Measurements from ENCODE around the gene SCAI.
A peak's percentile ranks its signal among the peaks of the same experiment; 100 is the strongest.

The SCAI gene

DNA sequence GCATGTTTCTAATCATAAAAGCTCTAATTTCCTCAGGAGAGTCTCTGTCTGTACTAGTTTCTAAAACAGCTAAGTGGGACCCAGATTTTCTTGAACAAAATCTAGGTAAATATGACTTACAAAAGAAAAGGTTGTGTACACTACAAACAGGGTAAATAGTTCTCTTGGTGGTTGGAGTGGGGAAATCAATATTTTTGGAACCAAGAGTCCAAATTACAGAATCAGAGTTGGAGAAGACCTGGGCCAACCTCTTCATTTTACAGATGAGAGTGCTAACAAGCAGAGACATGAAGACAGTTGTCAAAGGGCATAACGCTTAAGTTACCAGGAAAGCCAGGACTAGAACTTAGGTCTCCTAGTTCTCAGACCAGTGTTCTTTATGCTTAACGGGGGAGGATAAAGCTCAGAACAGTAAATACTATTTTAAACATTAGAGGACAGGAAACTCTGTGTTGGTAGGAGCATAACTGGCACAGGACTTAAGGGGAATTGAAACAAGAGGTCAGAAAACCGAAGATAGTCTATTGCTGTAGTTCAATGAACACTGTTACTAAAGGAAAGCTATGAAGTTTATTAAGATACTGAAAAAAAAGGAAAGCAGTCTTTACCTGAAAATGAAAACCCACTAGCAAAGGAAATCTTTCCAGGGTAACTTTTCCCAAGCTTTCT lies 193.1 kb downstream of the SCAI start:
- no peak for TF ChIP-seq CTCF (conservative IDR thresholded peaks at IDR 0.05; ENCODE audit: low read depth)
- DNase-seq (ENCODE audit: low spot score): no peak
- H3K27ac ChIP-seq: no peak overlapping the region
- ChIA-PET POLR2A (ENCODE audit: low non-redundant PET) (interaction anchor here (1.4 kb wide), 1 partner anchor 9 kb away, joined by 3 read pairs; the partner anchor contains the start of gene GOLGA1), CTCF (interaction anchor here (0.5 to 1.0 kb wide), 3 partner anchors 16 to 31 kb away, joined by 3 to 5 read pairs (median 3); no protein-coding TSS in a partner anchor)

DNA sequence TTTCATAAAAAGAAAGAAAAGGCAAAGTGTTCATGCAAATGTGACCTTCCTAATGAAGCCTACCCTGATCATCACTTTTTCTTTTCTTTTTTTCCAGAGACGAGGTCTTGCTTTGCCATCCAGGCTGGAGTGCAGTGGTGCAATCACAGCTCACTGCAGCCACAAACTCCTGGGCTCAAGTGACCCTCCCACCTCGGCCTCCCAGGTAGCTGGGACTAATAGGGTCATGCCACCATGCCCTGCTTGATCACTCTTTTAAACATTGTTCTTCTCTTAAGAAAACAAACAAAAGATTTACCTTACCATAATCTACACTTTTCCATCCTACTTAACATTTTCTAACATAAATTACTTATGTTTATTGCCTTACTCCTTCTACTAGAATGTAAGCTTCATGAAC lies 193.9 kb downstream of the SCAI start:
- ChIA-PET POLR2A (ENCODE audit: low non-redundant PET) (no interaction called here), CTCF (no interaction called here)
- H3K27ac ChIP-seq: no peak overlapping the region
- DNase-seq (ENCODE audit: low spot score): no peak
- TF ChIP-seq CTCF (conservative IDR thresholded peaks at IDR 0.05; ENCODE audit: low read depth): no peak

GRCh38 chr9:124947727-124948391 lies 195.5 kb downstream of the SCAI start:
- TF ChIP-seq CTCF (conservative IDR thresholded peaks at IDR 0.05; ENCODE audit: low read depth): no peak
- CTCF ChIA-PET: interaction anchor here (0.6 kb wide), 1 partner anchor 264 kb away, joined by 3 read pairs; no protein-coding TSS in a partner anchor
- no peak for DNase-seq (ENCODE audit: low spot score)
- H3K27ac ChIP-seq: no peak overlapping the region
- POLR2A ChIA-PET (ENCODE audit: low non-redundant PET): no interaction called here

DNA sequence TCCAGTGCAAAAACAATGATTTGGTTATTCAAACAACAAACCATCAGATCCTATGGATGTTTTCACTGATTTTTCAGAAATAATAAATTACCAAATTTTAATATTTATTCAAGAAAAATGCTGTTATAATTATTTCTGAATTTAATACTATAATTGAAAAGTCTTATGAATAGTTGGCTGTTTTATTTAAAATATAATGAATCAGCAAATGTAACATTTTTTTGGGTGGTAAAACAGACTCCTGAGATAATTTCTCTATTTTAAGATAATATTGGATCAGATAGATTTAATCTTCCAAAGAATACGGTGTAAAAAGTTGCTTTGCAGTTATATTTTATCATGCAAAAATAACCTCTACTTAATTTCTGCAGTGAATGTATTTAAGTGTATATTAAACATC lies 197.2 kb downstream of the SCAI start:
- DNase-seq (ENCODE audit: low spot score): no peak
- H3K27ac ChIP-seq: no peak overlapping the region
- POLR2A ChIA-PET (ENCODE audit: low non-redundant PET): no interaction called here
- CTCF ChIA-PET: no interaction called here
- TF ChIP-seq CTCF (conservative IDR thresholded peaks at IDR 0.05; ENCODE audit: low read depth): no peak

- no peak for DNase-seq (ENCODE audit: low spot score)
- no peak for TF ChIP-seq CTCF (conservative IDR thresholded peaks at IDR 0.05; ENCODE audit: low read depth)
- ChIA-PET POLR2A (ENCODE audit: low non-redundant PET) (interaction anchor here (1.3 kb wide), 1 partner anchor 9 kb away, joined by 3 read pairs; no protein-coding TSS in a partner anchor), CTCF (no interaction called here)
- peak overlapping the region; percentile 99 for H3K27ac ChIP-seq
These were observed 201.4 kb downstream of the SCAI start for GRCh38 chr9:124941679-124942561.
